K562 (cell line): ENCODE results near the gene AQP5. TPM values are rescaled to one million over a fixed set of nuclear protein-coding genes. Genes with fewer than 3 reads are reported as not detected.

ENCODE experiments used
- CTBP1 ChIP-seq: fragments of 450-650 bp; IDR thresholded peaks from 2 replicates; pipeline ENCODE4 v1.6.1; 2016; ENCODE audit warnings: borderline replicate concordance
- FOSL1 ChIP-seq: fragments of 200-800 bp; sonication (Bioruptor generic); conservative IDR thresholded peaks from 2 replicates; pipeline ENCODE4 v1.6.1; 2016; ENCODE audit warnings: missing genetic modification characterization, missing compliant biosample characterization
- KDM4B ChIP-seq, 2 experiments: fragments of 450-650 bp in 1 of 2; sonication (generic) in 1 of 2; IDR thresholded peaks; 2 replicates each; pipeline ENCODE4 v1.6.1; 2016 to 2017; ENCODE audit warnings: borderline replicate concordance in 2 of 2, antibody characterized with exemption in 1 of 2, low read depth in 1 of 2, mild to moderate bottlenecking in 1 of 2
- KHSRP ChIP-seq: fragments of 450-650 bp; IDR thresholded peaks from 2 replicates; pipeline ENCODE4 v1.6.1; 2017
- KLF1 ChIP-seq: fragments of 450-650 bp; IDR thresholded peaks from 2 replicates; pipeline ENCODE4 v1.6.1; 2016; ENCODE audit warnings: missing genetic modification characterization, missing compliant biosample characterization
- NEUROD1 ChIP-seq: fragments of 150-350 bp; IDR thresholded peaks from 2 replicates; pipeline ENCODE4 v1.6.1; 2014; ENCODE audit warnings: borderline replicate concordance, low read length, low read depth; ENCODE audit not compliant: partially characterized antibody
- RAD21 ChIP-seq, 2 experiments: fragments of 250-450 bp in 1 of 2; fragments of 450-650 bp in 1 of 2; sonication (Bioruptor Pico) in 1 of 2; formaldehyde crosslinking in 1 of 2; IDR thresholded peaks in 1 of 2; conservative IDR thresholded peaks in 1 of 2; 2 replicates each; pipeline versions ENCODE4 v1.4.0 to v1.8.0; 2020 to 2022; ENCODE audit warnings: mild to moderate bottlenecking in 2 of 2, moderate library complexity in 1 of 2
- RBBP5 ChIP-seq: fragments of 200-600 bp; sonication (generic); IDR thresholded peaks from 2 replicates; pipeline ENCODE4 v1.6.1; 2012; ENCODE audit warnings: borderline replicate concordance, mild to moderate bottlenecking, low read length, control low read depth, inconsistent platforms; ENCODE audit not compliant: insufficient read depth, poor library complexity, severe bottlenecking
- SOX6 ChIP-seq: fragments of 450-650 bp; IDR thresholded peaks from 2 replicates; pipeline ENCODE4 v1.6.1; 2014; ENCODE audit warnings: mild to moderate bottlenecking
- TAL1 ChIP-seq: fragments of 450-650 bp; IDR thresholded peaks from 2 replicates; pipeline ENCODE4 v1.6.1; 2016; ENCODE audit warnings: mild to moderate bottlenecking
- TRIM28 ChIP-seq: fragments of 450-650 bp; IDR thresholded peaks from 2 replicates; pipeline ENCODE4 v1.6.1; 2017
- ZBTB1 ChIP-seq: sonication (generic); formaldehyde crosslinking; IDR thresholded peaks from 2 replicates; pipeline ENCODE4 v1.8.1; 2023; ENCODE audit warnings: missing genetic modification reagents, low read depth, mild to moderate bottlenecking, borderline replicate concordance
- ZBTB7A ChIP-seq: IDR thresholded peaks from 2 replicates; pipeline ENCODE4 v1.6.1; 2011; ENCODE audit warnings: low read depth, mild to moderate bottlenecking, low read length, moderate library complexity, borderline replicate concordance; ENCODE audit not compliant: control insufficient read depth
- ZNF263 ChIP-seq: sonication (generic); formaldehyde crosslinking; IDR thresholded peaks from 2 replicates; pipeline ENCODE4 v1.8.0; 2022; ENCODE audit warnings: mild to moderate bottlenecking, missing genetic modification reagents, borderline replicate concordance
- ZNF639 ChIP-seq, 2 experiments: fragments of 200-800 bp in 1 of 2; sonication (Bioruptor generic) in 1 of 2; sonication (generic) in 1 of 2; formaldehyde crosslinking in 1 of 2; IDR thresholded peaks in 1 of 2; conservative IDR thresholded peaks in 1 of 2; 2 replicates each; pipeline versions ENCODE4 v1.5.0 to v1.6.1; 2016 to 2020; ENCODE audit warnings: missing compliant biosample characterization in 1 of 2, missing genetic modification characterization in 1 of 2, missing genetic modification reagents in 1 of 2
- polyA plus RNA-seq, 8 experiments: library from polyadenylated mRNA; depleted of rRNA in 4 of 8; stranded (reverse) in 5 of 8; unstranded in 3 of 8; fragments of >200 nt; fragmentation: Nextera tagmentation in 2 of 8; fragmentation: Illumina TruSeq in 1 of 8; extraction: Ambion mirVana in 2 of 8; extraction: Trizol in 1 of 8; gene quantifications; 2 replicates each; pipeline versions ENCODE4 v1.2.1 to v1.2.3, GENCODE V29; 2011 to 2014; ENCODE audit warnings: inconsistent platforms in 1 of 8, missing spikeins in 1 of 8
- total RNA-seq, 7 experiments: library from RNA; depleted of rRNA in 6 of 7; stranded (reverse); fragments of >200 nt in 6 of 7; fragmentation: Illumina TruSeq in 2 of 7; extraction: Trizol in 2 of 7; gene quantifications; 2 replicates each; pipeline versions ENCODE4 v1.2.1 to v1.2.3, GENCODE V29; 2011 to 2021; ENCODE audit warnings: low replicate concordance in 1 of 7
- TF ChIP-seq, protein P1 (sequence below): sonication (generic); formaldehyde crosslinking; IDR thresholded peaks from 2 replicates; pipeline ENCODE4 v1.8.0; 2023; ENCODE audit warnings: mild to moderate bottlenecking, missing genetic modification reagents
- TF ChIP-seq, protein P2 (sequence below): fragments of 250-450 bp; sonication (Bioruptor Pico); IDR thresholded peaks from 2 replicates; pipeline ENCODE4 v1.4.0; 2020; ENCODE audit warnings: mild to moderate bottlenecking, moderate library complexity
- TF ChIP-seq, protein P3 (sequence below): fragments of 450-650 bp; formaldehyde crosslinking; IDR thresholded peaks from 2 replicates; pipeline ENCODE4 v1.4.0; 2020; ENCODE audit warnings: mild to moderate bottlenecking, moderate library complexity

The AQP5 gene
- total and polyA plus RNA-seq, 9 of the 15 experiments (the other 6 are each of a cell fraction or from before 2014, with no cell fraction given): not detected

DNA sequence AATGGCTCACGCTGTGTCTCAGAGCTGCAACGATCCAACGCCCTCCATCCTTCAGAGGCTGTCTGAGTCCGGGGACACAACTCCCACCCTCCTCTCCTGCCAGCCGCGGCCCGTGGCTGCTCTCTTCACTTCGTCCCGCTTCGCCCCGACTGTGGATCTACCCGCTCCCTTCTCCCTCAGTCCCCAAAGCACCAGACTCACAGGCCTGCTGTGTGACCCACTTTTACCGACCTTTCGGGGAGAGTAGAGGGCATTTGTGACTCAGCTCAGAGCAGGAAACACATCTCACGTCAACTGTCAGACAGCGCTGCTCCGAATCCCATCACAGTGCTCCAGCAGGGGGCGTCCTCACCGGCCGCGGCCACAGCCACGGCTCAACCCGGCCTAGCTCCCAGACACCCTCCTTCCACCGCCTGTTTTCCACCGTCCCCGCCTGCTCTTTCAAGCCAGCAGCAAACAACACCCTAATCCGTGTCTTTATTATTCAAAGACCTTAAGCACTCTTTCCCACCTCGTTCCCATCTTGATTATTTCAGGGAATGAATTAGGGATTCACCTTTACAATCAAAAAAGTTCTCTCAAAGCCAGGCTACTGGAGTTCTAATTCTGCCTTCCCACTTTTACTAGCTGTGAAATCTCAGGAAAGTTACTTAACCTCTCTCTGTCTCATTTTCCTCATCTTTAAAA lies 16.1 kb upstream of the AQP5 start (continued):
- TF ChIP-seq, protein P1, sequence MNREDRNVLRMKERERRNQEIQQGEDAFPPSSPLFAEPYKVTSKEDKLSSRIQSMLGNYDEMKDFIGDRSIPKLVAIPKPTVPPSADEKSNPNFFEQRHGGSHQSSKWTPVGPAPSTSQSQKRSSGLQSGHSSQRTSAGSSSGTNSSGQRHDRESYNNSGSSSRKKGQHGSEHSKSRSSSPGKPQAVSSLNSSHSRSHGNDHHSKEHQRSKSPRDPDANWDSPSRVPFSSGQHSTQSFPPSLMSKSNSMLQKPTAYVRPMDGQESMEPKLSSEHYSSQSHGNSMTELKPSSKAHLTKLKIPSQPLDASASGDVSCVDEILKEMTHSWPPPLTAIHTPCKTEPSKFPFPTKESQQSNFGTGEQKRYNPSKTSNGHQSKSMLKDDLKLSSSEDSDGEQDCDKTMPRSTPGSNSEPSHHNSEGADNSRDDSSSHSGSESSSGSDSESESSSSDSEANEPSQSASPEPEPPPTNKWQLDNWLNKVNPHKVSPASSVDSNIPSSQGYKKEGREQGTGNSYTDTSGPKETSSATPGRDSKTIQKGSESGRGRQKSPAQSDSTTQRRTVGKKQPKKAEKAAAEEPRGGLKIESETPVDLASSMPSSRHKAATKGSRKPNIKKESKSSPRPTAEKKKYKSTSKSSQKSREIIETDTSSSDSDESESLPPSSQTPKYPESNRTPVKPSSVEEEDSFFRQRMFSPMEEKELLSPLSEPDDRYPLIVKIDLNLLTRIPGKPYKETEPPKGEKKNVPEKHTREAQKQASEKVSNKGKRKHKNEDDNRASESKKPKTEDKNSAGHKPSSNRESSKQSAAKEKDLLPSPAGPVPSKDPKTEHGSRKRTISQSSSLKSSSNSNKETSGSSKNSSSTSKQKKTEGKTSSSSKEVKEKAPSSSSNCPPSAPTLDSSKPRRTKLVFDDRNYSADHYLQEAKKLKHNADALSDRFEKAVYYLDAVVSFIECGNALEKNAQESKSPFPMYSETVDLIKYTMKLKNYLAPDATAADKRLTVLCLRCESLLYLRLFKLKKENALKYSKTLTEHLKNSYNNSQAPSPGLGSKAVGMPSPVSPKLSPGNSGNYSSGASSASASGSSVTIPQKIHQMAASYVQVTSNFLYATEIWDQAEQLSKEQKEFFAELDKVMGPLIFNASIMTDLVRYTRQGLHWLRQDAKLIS (CRISPR knock-in tag): 0 out of 2 replicates have a peak, but pooled peaks have one; percentile 38
- TF ChIP-seq RBBP5: peak; percentile 48
- TF ChIP-seq, protein P2, sequence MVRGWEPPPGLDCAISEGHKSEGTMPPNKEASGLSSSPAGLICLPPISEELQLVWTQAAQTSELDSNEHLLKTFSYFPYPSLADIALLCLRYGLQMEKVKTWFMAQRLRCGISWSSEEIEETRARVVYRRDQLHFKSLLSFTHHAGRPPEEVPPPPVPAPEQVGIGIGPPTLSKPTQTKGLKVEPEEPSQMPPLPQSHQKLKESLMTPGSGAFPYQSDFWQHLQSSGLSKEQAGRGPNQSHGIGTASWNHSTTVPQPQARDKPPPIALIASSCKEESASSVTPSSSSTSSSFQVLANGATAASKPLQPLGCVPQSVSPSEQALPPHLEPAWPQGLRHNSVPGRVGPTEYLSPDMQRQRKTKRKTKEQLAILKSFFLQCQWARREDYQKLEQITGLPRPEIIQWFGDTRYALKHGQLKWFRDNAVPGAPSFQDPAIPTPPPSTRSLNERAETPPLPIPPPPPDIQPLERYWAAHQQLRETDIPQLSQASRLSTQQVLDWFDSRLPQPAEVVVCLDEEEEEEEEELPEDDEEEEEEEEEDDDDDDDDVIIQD (CRISPR knock-in tag): no peak
- TF ChIP-seq NEUROD1: peak; percentile 18
- no peak for TF ChIP-seq ZNF263 (CRISPR knock-in tag)
- peak; percentile 78 for TF ChIP-seq FOSL1 (tag)
- no peak for TF ChIP-seq ZBTB1 (CRISPR knock-in tag)
- 0 out of 4 replicates have a peak, but pooled peaks of 1 of the 2 experiments have one; percentile 36 for TF ChIP-seq KDM4B (IDR thresholded peaks at IDR 0.05; ENCODE audit: borderline replicate concordance in 2 of 2, low read depth in 1 of 2)
- peak; percentile 19; the same call in 1 of the 2 replicates for TF ChIP-seq ZBTB7A
- TF ChIP-seq KHSRP: no peak
- no peak for TF ChIP-seq TAL1
- TF ChIP-seq KLF1 (tag): no peak
- TF ChIP-seq, protein P3, sequence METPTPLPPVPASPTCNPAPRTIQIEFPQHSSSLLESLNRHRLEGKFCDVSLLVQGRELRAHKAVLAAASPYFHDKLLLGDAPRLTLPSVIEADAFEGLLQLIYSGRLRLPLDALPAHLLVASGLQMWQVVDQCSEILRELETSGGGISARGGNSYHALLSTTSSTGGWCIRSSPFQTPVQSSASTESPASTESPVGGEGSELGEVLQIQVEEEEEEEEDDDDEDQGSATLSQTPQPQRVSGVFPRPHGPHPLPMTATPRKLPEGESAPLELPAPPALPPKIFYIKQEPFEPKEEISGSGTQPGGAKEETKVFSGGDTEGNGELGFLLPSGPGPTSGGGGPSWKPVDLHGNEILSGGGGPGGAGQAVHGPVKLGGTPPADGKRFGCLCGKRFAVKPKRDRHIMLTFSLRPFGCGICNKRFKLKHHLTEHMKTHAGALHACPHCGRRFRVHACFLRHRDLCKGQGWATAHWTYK: 0 out of 2 replicates have a peak, but pooled peaks have one; percentile 35
- peak; percentile 87; the same call in 1 of the 2 replicates for TF ChIP-seq CTBP1
- peak; percentile 56; the same call in 1 of the 2 replicates for TF ChIP-seq SOX6
- TF ChIP-seq ZNF639 (CRISPR knock-in tag; conservative IDR thresholded peaks at IDR 0.05 in 1 of 2, IDR thresholded peaks at IDR 0.05 in 1 of 2): no peak
- TF ChIP-seq RAD21 (CRISPR knock-in tag; conservative IDR thresholded peaks at IDR 0.05 in 1 of 2, IDR thresholded peaks at IDR 0.05 in 1 of 2): peak; percentile 42 to 61
- no peak for TF ChIP-seq TRIM28
